8988T (cell line): Measurements from ENCODE around the gene RMDN3.

ENCODE experiments used
- DNase-seq: peaks from one replicate; pipeline ENCODE4 v3.0.0; 2011

Gene RMDN3

DNA sequence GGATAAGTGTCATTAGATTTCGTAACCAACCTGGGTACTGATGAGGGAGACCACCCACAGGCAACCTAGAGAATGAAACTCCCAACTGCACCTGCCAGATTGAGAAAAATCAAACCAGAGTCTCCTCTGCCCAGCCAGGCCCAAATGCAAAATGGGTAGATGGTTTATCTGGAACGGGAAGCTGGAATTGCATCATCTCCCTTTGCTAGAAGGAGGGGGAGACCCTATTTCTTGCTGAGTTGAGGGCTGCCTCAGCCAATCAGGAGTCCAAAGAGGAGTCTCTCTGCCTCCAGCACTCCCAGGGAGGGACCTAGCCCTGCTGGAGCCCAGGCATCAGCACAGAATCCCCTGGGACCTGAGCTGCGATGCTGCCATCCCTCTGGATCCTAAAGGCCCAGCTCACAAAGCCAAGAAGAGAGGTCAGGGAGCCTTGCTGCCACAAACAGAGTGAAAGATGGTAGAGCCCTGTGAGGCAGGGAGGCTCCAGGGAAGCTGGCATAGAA, 8.1 kb downstream of the RMDN3 start:
- DNase-seq: no peak

DNA sequence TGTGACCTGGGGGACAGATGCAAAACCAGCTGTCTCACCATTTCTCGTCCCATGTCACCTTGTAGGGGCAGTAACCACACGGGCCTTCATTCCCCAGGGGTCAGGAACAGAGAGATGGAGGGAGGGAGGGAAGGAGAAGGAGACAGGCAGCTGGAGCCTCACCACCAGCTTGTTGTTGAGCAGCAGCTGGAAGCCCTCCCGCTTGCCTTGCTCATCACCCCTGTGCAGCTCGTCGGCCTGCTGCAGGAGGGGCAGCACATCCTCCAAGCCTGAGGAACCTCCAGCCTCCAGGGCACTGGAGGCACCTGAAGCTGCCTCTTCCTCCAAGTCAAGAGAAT, 10.3 kb downstream of the RMDN3 start:
- no peak for DNase-seq

DNA sequence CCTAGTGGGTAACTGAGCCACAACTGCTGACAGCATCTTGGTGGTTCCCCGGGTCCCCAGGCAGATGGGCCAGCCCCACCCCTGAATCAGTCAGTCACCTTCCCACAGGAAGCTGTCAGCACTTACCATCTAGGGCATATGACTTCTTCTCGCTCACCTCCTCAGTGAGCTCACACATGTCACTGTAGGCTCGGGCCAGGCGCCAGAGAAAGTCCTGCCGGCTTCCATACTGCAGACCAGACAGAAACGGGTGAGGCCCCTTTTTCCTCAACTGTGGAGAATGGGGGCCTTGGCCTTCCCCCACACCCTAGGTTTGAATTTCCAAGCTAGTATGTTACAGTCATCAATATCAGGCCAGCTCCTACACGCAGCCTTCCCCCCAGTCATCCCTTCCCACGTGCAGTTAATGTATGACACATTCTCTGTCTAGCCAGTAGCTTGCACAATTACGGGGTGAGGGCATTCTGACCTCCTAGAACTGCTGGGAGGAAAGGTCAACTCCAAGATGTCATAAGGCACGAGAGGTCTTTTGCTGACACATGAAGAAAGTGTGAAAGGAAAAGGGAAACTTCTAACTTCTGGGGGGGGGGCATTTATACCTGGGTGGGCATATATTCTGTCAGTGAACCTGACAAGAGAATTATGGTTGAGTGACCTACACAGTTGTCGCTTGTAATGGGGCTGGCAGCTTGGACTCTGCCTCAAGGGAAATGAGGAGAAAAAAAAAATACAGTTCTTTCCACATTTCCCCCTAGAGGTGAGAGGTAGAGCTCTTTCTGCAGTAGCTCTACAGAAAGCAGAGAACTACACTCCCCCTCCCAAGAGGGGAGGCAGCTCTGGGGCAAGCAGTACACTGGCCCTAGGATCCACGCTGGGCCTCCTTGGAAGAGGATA, 10.9 kb downstream of the RMDN3 start:
- no peak for DNase-seq

DNA sequence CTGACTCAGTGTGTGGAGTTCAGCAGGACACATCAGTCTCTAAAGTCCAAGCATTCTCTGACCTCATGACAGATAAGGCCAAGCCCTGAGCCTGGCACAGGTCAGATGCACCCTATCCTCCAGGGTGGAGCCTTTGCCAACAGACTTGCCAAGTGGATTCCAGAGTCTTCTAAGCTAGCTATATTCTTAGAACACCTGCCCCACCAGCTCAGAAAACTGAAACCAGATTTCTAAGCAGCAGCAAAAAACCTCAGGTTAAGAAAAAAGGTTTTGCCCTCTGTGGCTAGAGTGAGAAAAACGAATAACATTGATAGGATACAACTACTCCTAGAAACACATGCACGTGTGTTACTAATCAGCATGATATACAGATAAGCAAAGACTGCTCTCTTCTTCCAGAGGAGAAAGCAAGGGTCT, 11.6 kb downstream of the RMDN3 start:
- no peak for DNase-seq

- no peak for DNase-seq
These were observed 15.2 kb downstream of the RMDN3 start for GRCh38 chr15:40739854-40740253.

DNA sequence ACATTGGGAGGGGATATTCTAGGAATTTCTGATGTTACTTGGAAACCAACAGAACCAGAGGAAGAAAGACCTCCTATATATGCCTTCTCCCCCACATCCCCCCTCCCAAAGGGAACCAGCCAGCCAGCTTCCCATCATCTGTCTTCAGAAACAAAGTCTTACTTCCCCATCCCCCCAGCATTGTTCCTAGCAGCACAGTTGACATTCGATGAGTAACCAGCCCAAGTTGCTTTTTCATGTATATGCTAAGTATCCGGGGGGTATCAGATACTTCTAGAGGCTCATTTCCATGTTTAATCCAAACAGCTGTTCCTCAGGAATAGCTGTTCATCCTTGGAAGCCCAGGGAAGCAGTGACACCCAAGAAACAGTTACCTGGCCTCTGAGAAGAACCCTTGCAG, 16.0 kb downstream of the RMDN3 start:
- no peak for DNase-seq

GRCh38 chr15:40737048-40737447, 18.0 kb downstream of the RMDN3 start:
- no peak for DNase-seq

GRCh38 chr15:40736575-40736974, 18.5 kb downstream of the RMDN3 start:
- no peak for DNase-seq

DNA sequence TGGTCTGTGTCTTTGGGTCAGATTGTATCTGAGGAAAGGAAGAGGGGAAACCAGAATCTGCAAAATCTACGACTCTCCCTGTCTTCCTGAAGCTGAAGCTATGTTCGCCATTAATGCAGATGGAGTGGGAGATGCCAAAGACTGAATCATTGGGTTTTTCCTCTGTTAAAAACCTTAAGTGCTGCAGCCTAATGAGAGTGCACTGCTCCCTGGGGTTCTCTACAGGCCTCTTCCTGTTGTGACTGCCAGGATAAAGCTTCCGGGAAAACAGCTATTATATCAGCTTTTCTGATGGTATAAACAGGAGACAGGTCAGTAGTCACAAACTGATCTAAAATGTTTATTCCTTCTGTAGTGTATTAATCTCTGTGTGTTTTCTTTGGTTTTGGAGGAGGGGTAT, 24.0 kb downstream of the RMDN3 start:
- no peak for DNase-seq

GRCh38 chr15:40723919-40724318, 31.1 kb downstream of the RMDN3 start:
- no peak for DNase-seq

DNA sequence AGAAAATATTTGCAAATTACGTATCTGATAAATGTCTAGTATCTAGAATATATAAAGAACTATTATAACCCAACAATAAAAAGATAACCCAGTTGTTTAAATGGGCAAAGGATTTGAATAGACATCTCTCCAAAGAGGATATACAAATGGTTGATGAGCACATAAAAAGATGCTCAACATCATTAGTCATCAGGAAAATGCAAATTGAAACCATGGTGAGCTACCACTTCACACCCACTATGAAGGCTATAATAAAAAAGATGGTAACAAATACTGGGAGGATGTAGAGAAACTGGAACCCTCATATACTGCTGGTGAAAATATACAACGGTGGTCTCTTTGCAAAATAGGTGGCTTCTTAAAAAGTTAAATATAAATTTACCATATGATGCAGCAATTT, 32.1 kb downstream of the RMDN3 start:
- no peak for DNase-seq

DNA sequence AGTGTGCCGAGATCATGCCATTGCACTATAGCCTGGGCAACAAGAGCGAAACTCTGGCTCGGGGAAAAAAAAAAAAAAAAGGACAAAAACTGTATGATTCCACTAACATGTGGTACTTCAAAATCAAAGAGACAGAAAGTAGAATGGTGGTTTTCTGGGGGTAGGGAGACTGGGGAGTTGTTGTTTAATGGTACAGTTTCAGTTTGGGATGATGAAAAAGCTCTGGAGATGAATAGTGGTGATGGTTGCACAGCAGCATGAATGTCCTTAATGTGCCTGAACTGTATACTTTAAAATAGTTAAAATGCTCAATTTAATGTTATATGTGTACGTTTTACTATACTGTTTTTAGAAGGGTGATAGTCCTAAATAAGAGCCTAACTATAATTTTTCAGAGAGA, 32.7 kb downstream of the RMDN3 start:
- DNase-seq: no peak

- DNase-seq: no peak
These were observed 33.4 kb downstream of the RMDN3 start for GRCh38 chr15:40721701-40722100.

GRCh38 chr15:40716165-40716564, 38.9 kb downstream of the RMDN3 start:
- no peak for DNase-seq

DNA sequence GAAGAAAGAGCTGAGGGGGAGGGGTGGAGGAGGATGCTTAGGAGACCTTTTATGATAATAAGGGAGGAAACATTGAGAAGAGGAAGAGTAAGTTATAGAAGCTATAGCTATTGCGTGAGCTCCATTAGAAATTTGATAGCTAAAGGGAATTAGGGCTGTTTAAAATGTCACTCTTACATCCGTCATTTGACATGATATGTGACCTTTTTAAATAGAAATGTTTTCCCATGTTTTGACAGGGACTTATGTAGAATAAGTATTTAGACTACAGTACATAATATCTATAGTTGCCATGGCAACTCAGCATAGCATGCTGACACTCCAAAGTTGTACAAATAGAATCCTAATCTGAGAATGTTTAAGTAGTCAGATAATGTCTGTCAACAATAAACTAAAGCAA, 40.9 kb downstream of the RMDN3 start:
- DNase-seq: no peak

- no peak for DNase-seq
These were observed 48.9 kb downstream of the RMDN3 start for GRCh38 chr15:40706121-40706520.

DNA sequence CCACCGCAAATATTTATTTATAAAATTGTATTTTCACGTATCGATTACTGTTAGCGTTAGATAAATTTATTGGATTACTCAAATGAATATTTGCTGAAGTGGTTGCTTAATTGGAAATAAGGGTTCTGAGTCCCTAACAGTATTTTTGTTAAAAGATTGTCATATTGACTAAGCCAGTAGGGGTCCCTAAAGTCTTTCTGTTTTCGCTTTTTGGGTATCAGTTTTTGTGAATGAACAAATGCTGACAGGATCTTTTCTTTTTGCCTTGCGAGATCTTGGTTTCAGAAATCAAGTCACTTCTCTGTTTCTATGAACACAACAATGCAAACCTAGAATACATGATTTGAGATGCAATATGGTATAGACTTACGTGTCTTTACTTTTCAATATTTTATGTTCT, 53.0 kb downstream of the RMDN3 start:
- DNase-seq: no peak

DNA sequence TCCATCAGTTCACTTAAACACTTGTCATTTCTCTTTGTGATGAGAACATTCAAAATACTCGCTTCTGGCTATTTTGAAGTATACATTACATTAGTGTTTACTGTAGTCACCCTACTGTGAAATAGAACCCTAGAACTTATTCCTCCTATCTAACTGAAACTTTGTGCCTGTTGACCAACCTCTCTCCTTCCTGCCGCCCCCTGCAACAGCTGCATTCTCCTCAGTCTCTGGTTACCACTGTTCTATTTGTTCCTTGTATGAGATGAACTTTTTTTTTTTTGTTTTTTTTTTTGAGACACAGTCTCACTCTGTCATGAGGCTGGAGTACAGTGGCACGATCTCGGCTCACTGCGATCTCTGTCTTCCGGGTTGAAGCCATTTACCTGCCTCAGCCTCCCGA, 57.1 kb downstream of the RMDN3 start:
- DNase-seq: no peak

DNA sequence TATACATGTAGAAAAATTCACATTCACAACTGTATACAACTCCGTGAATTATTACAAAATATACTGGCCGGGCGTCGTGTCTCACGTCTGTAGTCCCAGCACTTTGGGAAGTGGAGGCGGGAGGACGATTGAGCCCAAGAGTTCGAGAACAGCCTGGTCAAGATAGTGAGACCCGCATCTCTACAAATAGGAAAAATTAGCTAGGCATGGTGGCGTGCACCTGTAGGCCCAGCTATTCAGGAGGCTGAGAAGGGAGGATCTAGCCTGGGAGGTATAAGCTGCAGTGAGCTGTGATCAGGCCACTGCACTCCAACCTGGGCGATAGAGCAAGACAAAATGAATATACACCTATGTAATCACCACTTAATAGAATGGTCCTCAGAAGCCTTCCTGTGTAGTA, 58.8 kb downstream of the RMDN3 start:
- DNase-seq: no peak

- DNase-seq: peak; percentile 20
These were observed 59.6 kb downstream of the RMDN3 start for GRCh38 chr15:40695469-40695890.

DNA sequence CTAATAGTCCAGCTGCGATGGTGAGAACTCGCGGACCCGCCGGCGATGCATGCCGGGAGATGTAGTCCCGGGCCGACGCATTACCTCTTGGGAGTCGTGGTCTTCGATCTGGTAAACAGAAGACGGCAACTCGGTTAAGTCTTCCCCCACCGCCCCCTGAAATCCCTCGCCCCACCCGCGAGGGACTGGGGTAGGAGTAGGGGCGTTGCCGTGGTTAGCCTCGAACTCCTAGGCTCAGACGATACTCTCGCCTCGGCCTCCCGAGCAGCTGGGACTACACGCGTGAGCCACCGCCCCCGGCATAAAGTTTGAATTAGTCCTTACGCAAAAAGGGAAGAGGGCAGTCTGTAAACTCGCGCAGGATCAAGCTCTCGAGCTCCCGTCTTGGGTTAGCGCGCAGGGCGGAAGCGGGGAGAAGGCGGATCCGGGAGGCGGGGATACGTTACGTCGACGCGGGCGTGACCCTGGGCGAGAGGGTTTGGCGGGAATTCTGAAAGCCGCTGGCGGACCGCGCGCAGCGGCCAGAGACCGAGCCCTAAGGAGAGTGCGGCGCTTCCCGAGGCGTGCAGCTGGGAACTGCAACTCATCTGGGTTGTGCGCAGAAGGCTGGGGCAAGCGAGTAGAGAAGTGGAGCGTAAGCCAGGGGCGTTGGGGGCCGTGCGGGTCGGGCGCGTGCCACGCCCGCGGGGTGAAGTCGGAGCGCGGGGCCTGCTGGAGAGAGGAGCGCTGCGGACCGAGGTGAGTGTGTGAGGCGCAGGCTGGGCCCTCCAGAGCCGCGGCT, 60.2 kb downstream of the RMDN3 start, which contains the start of gene RAD51:
RAD51 (plus strand) TSS at position 487 of the 781 bp plus-strand sequence. CDS start 3,585 bp downstream, outside the sequence.
- DNase-seq: peak; percentile 78

GRCh38 chr15:40693904-40694687, 61.0 kb downstream of the RMDN3 start:
- DNase-seq: no peak

- no peak for DNase-seq
These were observed 63.3 kb downstream of the RMDN3 start for GRCh38 chr15:40691737-40692136.
